H1 (cell line): ENCODE measurements around the gene SPRR2B. TPM values are rescaled to one million over a fixed set of nuclear protein-coding genes. Genes with fewer than 3 reads are reported as not detected.

Experiments used
- CTCF ChIA-PET: fragments of 300-600 bp; sonication (Branson Sonifier 250); formaldehyde crosslinking; loops from one replicate; lab custom pipeline; 2021; ENCODE audit not compliant: partially characterized antibody; lab: Charles Lee
- POLR2A ChIA-PET: fragments of 300-600 bp; sonication (Branson Sonifier 250); formaldehyde crosslinking; loops from one replicate; lab custom pipeline; 2021; ENCODE audit warnings: inconsistent platforms; ENCODE audit not compliant: partially characterized antibody; lab: Charles Lee
- DNase-seq, 2 experiments: peaks; one replicate each; pipeline versions ENCODE4 v3.0.0 to v3.0.0-alpha.2; 2010 to 2022; ENCODE audit warnings: low spot score in 2 of 2, low read depth in 1 of 2, mixed read lengths in 1 of 2
- FAIRE-seq: peaks from 2 replicates; lab custom pipeline; 2011; peaks lifted over from hg19 to GRCh38; lab: Jason Lieb, UNC
- H2AFZ ChIP-seq: 2 replicates; pipeline ENCODE4 v1.8.1; 2012; ENCODE audit warnings: low read length, inconsistent platforms
- H2AK5ac ChIP-seq: 2 replicates; pipeline ENCODE4 v1.6.1; 2013; ENCODE audit warnings: low read depth, low read length
- H2BK120ac ChIP-seq: replicated peaks from 2 replicates; pipeline ENCODE3; 2013; ENCODE audit warnings: low read depth, low read length, inconsistent platforms
- H2BK12ac ChIP-seq: 2 replicates; pipeline ENCODE4 v1.6.1; 2013; ENCODE audit warnings: low read depth, low read length
- H2BK15ac ChIP-seq: 2 replicates; pipeline ENCODE4 v1.6.1; 2013; ENCODE audit warnings: low read length
- H2BK20ac ChIP-seq: 2 replicates; pipeline ENCODE4 v1.6.1; 2013; ENCODE audit warnings: low read length
- H2BK5ac ChIP-seq: 2 replicates; pipeline ENCODE4 v1.6.1; 2013; ENCODE audit warnings: low read depth, low read length
- H3K14ac ChIP-seq: 2 replicates; pipeline ENCODE4 v1.6.1; 2013; ENCODE audit warnings: inconsistent platforms; ENCODE audit not compliant: insufficient read length
- H3K18ac ChIP-seq: 2 replicates; pipeline ENCODE4 v1.6.1; 2013; ENCODE audit warnings: low read length; ENCODE audit errors: extremely low read depth
- H3K23ac ChIP-seq: 2 replicates; pipeline ENCODE4 v1.6.1; 2013; ENCODE audit warnings: inconsistent platforms; ENCODE audit not compliant: insufficient read length
- H3K23me2 ChIP-seq: 2 replicates; pipeline ENCODE4 v1.6.1; 2013; ENCODE audit warnings: low read depth, low read length
- H3K27ac ChIP-seq: 2 replicates; pipeline ENCODE4 v1.6.1; 2011; ENCODE audit warnings: low read depth, low read length, inconsistent platforms
- H3K27me3 ChIP-seq, 4 experiments: replicated peaks in 1 of 4; 1 replicate in 1 of 4; 2 replicates in 3 of 4; pipeline versions ENCODE4 v1.6.1 to v1.8.1; 2011 to 2013; ENCODE audit warnings: low read length in 3 of 4, mild to moderate bottlenecking in 3 of 4, inconsistent platforms in 2 of 4, mixed read lengths in 2 of 4, moderate library complexity in 1 of 4; ENCODE audit not compliant: control insufficient read depth in 3 of 4, insufficient read depth in 3 of 4; ENCODE audit errors: extremely low read depth in 1 of 4
- H3K36me3 ChIP-seq, 4 experiments: 2 replicates each; pipeline versions ENCODE4 v1.6.1 to v1.8.1; 2011 to 2013; ENCODE audit warnings: mild to moderate bottlenecking in 4 of 4, low read length in 3 of 4, moderate library complexity in 2 of 4, control low read depth in 1 of 4, inconsistent platforms in 1 of 4; ENCODE audit not compliant: insufficient read depth in 4 of 4, control insufficient read depth in 2 of 4
- H3K4ac ChIP-seq: replicated peaks from 2 replicates; pipeline ENCODE3; 2013; ENCODE audit warnings: low read length, low read depth, mixed read lengths, inconsistent platforms; ENCODE audit not compliant: insufficient read length
- H3K4me1 ChIP-seq, 4 experiments: replicated peaks in 1 of 4; 1 replicate in 1 of 4; 2 replicates in 3 of 4; pipeline versions ENCODE4 v1.6.1 to v1.8.1; 2011 to 2013; ENCODE audit warnings: low read length in 3 of 4, inconsistent platforms in 2 of 4, mixed read lengths in 1 of 4; ENCODE audit not compliant: insufficient read depth in 4 of 4, control insufficient read depth in 3 of 4
- H3K4me2 ChIP-seq, 2 experiments: 2 replicates each; pipeline versions ENCODE4 v1.6.1 to v1.8.1; 2011 to 2013; ENCODE audit warnings: low read depth in 2 of 2, low read length in 2 of 2, control low read depth in 1 of 2, inconsistent platforms in 1 of 2, mild to moderate bottlenecking in 1 of 2; ENCODE audit not compliant: insufficient read depth in 1 of 2
- H3K4me3 ChIP-seq, 4 experiments: fragments of 200-600, 300-600 bp in 1 of 4; sonication (generic), shearing (Covaris generic), sonication (Bioruptor Twin) in 1 of 4; 2 replicates each; pipeline versions ENCODE4 v1.5.1 to v1.8.1; 2011 to 2016; ENCODE audit warnings: low read length in 4 of 4, low read depth in 3 of 4, control low read depth in 2 of 4, inconsistent platforms in 2 of 4, mild to moderate bottlenecking in 2 of 4, mixed read lengths in 1 of 4, moderate library complexity in 1 of 4; ENCODE audit not compliant: insufficient read depth in 2 of 4; ENCODE audit errors: extremely low read depth in 1 of 4
- H3K56ac ChIP-seq: replicated peaks from 2 replicates; pipeline ENCODE3; 2013; ENCODE audit warnings: low read depth, mild to moderate bottlenecking, mixed read lengths, low read length, inconsistent platforms; ENCODE audit not compliant: insufficient read length
- H3K79me1 ChIP-seq: 2 replicates; pipeline ENCODE4 v1.6.1; 2013; ENCODE audit warnings: low read depth, low read length, control low read depth
- H3K79me2 ChIP-seq, 2 experiments: 2 replicates each; pipeline versions ENCODE4 v1.6.1 to v1.8.1; 2012 to 2013; ENCODE audit warnings: low read length in 2 of 2, mild to moderate bottlenecking in 2 of 2, inconsistent platforms in 1 of 2; ENCODE audit not compliant: insufficient read depth in 2 of 2, control insufficient read depth in 1 of 2
- H3K9ac ChIP-seq, 4 experiments: replicated peaks in 1 of 4; 1 replicate in 1 of 4; 2 replicates in 3 of 4; pipeline versions ENCODE4 v1.6.1 to v1.8.1; 2011 to 2013; ENCODE audit warnings: low read depth in 3 of 4, low read length in 3 of 4, control low read depth in 2 of 4, mild to moderate bottlenecking in 2 of 4, moderate library complexity in 2 of 4, inconsistent platforms in 1 of 4; ENCODE audit errors: extremely low read depth in 1 of 4
- H3K9me3 ChIP-seq, 2 experiments: 2 replicates each; pipeline versions ENCODE4 v1.6.1 to v1.8.1; 2012 to 2013; ENCODE audit warnings: mild to moderate bottlenecking in 2 of 2, moderate library complexity in 2 of 2, control low read depth in 1 of 2, inconsistent platforms in 1 of 2, low read depth in 1 of 2, low read length in 1 of 2, mixed read lengths in 1 of 2; ENCODE audit not compliant: insufficient read depth in 2 of 2
- H4K20me1 ChIP-seq, 2 experiments: replicated peaks in 1 of 2; 2 replicates each; pipeline versions ENCODE3 to v1.8.1; 2011 to 2013; ENCODE audit warnings: inconsistent platforms in 2 of 2, low read length in 2 of 2, mild to moderate bottlenecking in 1 of 2; ENCODE audit not compliant: insufficient read depth in 2 of 2, control insufficient read depth in 1 of 2
- H4K5ac ChIP-seq: 2 replicates; pipeline ENCODE4 v1.6.1; 2013; ENCODE audit warnings: low read length, low read depth, mixed read lengths, inconsistent platforms; ENCODE audit not compliant: insufficient read length
- H4K8ac ChIP-seq: 2 replicates; pipeline ENCODE4 v1.8.0; 2013; ENCODE audit warnings: mild to moderate bottlenecking, moderate library complexity, low read length, inconsistent platforms; ENCODE audit not compliant: insufficient read depth; ENCODE audit errors: extremely low read depth
- H4K91ac ChIP-seq: replicated peaks from 2 replicates; pipeline ENCODE3; 2013; ENCODE audit warnings: low read length, mixed read lengths, inconsistent platforms; ENCODE audit not compliant: insufficient read length
- CEBPB ChIP-seq: IDR thresholded peaks from 2 replicates; pipeline ENCODE4 v1.6.1; 2012; ENCODE audit warnings: low read depth, low read length
- CREB1 ChIP-seq: IDR thresholded peaks from 2 replicates; pipeline ENCODE4 v1.6.1; 2012; ENCODE audit warnings: inconsistent platforms
- GTF2F1 ChIP-seq: IDR thresholded peaks from 2 replicates; pipeline ENCODE4 v1.6.1; 2012; ENCODE audit warnings: low read depth, low read length, improper control_type of control experiment, borderline replicate concordance
- MAFK ChIP-seq: IDR thresholded peaks from 2 replicates; pipeline ENCODE4 v1.6.1; 2012; ENCODE audit warnings: low read depth, mild to moderate bottlenecking, improper control_type of control experiment, low read length
- POLR2A ChIP-seq, 2 experiments: IDR thresholded peaks; 1 replicate in 1 of 2; 2 replicates in 1 of 2; pipeline ENCODE4 v1.6.1; 2011; ENCODE audit warnings: low read depth in 2 of 2, low read length in 2 of 2, mild to moderate bottlenecking in 2 of 2; ENCODE audit errors: control extremely low read depth in 1 of 2
- RAD21 ChIP-seq, 2 experiments: IDR thresholded peaks in 1 of 2; conservative IDR thresholded peaks in 1 of 2; 2 replicates each; pipeline ENCODE4 v1.6.1; 2011; ENCODE audit warnings: low read depth in 2 of 2, low read length in 2 of 2, improper control_type of control experiment in 1 of 2, inconsistent platforms in 1 of 2, mild to moderate bottlenecking in 1 of 2, moderate library complexity in 1 of 2
- RFX5 ChIP-seq: IDR thresholded peaks from 2 replicates; pipeline ENCODE4 v1.6.1; 2011; ENCODE audit warnings: low read depth, low read length, improper control_type of control experiment, borderline replicate concordance
- SP1 ChIP-seq: IDR thresholded peaks from 2 replicates; pipeline ENCODE4 v1.6.1; 2011; ENCODE audit warnings: low read depth, low read length
- SP4 ChIP-seq: IDR thresholded peaks from 2 replicates; pipeline ENCODE4 v1.6.1; 2012; ENCODE audit warnings: low read length, inconsistent platforms
- SRF ChIP-seq: IDR thresholded peaks from 2 replicates; pipeline ENCODE4 v1.6.1; 2011; ENCODE audit warnings: mild to moderate bottlenecking, low read depth, low read length, moderate library complexity
- TCF12 ChIP-seq: IDR thresholded peaks from 2 replicates; pipeline ENCODE4 v1.6.1; 2011; ENCODE audit warnings: low read depth, mild to moderate bottlenecking, low read length
- ZNF274 ChIP-seq: IDR thresholded peaks from 2 replicates; pipeline ENCODE4 v1.7.0; 2012; ENCODE audit warnings: low read length, borderline replicate concordance; ENCODE audit errors: extremely low read depth
- polyA plus RNA-seq, 7 experiments: library from polyadenylated mRNA; depleted of rRNA in 3 of 7; stranded (reverse) in 5 of 7; unstranded in 2 of 7; fragments of >200 nt in 5 of 7; fragments of 200-250 nt in 2 of 7; gene quantifications; 1 replicate in 5 of 7; 2 replicates in 1 of 7; 4 replicates in 1 of 7; pipeline versions ENCODE4 v1.2.1 to v1.2.3, GENCODE V29; 2011 to 2013; ENCODE audit warnings: missing spikeins in 2 of 7, mixed read lengths in 2 of 7
- total RNA-seq: library from RNA; stranded (reverse); fragmentation: NEBNext Ultra II Directional; extraction: Animal tissue kit (Norgen Biotek cat#: 25700); gene quantifications from 2 replicates; pipeline ENCODE4 v1.2.1, GENCODE V29; 2021
- TF ChIP-seq, protein P1 (sequence below): IDR thresholded peaks from 2 replicates; pipeline ENCODE4 v1.6.1; 2012; ENCODE audit warnings: low read length, inconsistent platforms

SPRR2B gene
- total and polyA plus RNA-seq, 2 of the 8 experiments (the other 6 are each of a cell fraction or from before 2014, with no cell fraction given), result not detected

- TF ChIP-seq SP4, result no peak
Measured at GRCh38 chr1:153032073-153032472, 39.3 kb downstream of the SPRR2B start (continued).

DNA sequence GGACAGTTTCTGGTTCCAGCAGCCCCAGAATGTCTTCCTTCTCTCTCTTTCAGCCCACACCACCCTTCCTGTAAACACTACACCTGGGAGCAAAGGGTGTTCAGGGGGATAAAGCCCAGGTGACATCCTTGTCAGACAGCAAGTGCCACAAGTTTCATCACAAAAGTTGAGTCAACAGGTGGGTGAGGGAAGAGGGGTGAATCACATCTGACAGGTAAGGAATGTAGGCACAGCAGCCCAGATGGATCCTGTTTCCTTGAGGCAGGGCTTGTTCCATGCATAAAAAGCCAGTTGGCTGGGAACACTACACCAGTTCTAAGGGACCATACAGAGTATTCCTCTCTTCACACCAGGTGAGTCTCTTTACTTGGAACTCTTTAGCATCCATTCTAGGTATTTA is 40.5 kb downstream of the SPRR2B start, which contains the start of gene SPRR1B:
TSS of gene SPRR1B (plus strand) at position 309 of the 400 bp plus-strand sequence. CDS start 1,143 bp downstream, outside the sequence.
- ChIA-PET POLR2A (no interaction called here), CTCF (interaction anchor here (0.9 kb wide), 1 partner anchor 162 kb away, joined by 4 read pairs; no protein-coding TSS in a partner anchor)
- H3K4me3 ChIP-seq, result no peak within 1 kb of the TSS
- no peak within 1 kb of the TSS for H2BK20ac ChIP-seq
- no peak within 1 kb of the TSS for H2BK12ac ChIP-seq
- no peak within 1 kb of the TSS for H3K18ac ChIP-seq
- no peaks in the 10 kb centered on the region for H4K20me1 ChIP-seq
- H3K9ac ChIP-seq, result no peak within 1 kb of the TSS
- no peak within 1 kb of the TSS for H4K5ac ChIP-seq
- FAIRE-seq (no peak), DNase-seq (no peak)
- no peak within 1 kb of the TSS for H2AK5ac ChIP-seq
- no peak within 1 kb of the TSS for H2AFZ ChIP-seq
- H3K23ac ChIP-seq, result no peak within 1 kb of the TSS
- no peak within 1 kb of the TSS for H2BK120ac ChIP-seq
- H3K23me2 ChIP-seq, result no peaks in the 10 kb centered on the region
- H4K91ac ChIP-seq, result no peak within 1 kb of the TSS
- no peak within 1 kb of the TSS for H3K56ac ChIP-seq
- no peak within 1 kb of the TSS for H3K14ac ChIP-seq
- H3K9me3 ChIP-seq, result no peaks in the 10 kb centered on the region
- no peak within 1 kb of the TSS for H2BK5ac ChIP-seq
- no peaks in the 10 kb centered on the region for H3K4me1 ChIP-seq
- H3K27ac ChIP-seq, result no peak within 1 kb of the TSS
- no peak within 1 kb of the TSS for H3K4me2 ChIP-seq
- no peaks in the 10 kb centered on the region for H3K36me3 ChIP-seq
- H3K79me1 ChIP-seq, result no peaks in the 10 kb centered on the region
- no peak within 1 kb of the TSS for H3K4ac ChIP-seq
- H3K27me3 ChIP-seq, result peaks cover 0 to 1% (median 0%) of the 10 kb centered on the region in 4 experiments; a peak in 1 of 7 replicates
- no peaks in the 10 kb centered on the region for H3K79me2 ChIP-seq
- H4K8ac ChIP-seq, result no peak within 1 kb of the TSS; the same call in 1 of the 2 replicates
- no peak within 1 kb of the TSS for H2BK15ac ChIP-seq
- TF ChIP-seq GTF2F1 (no peak), RAD21 (IDR thresholded peaks at IDR 0.05 in 1 of 2, conservative IDR thresholded peaks at IDR 0.05 in 1 of 2; ENCODE audit: low read depth in 2 of 2, low read length in 2 of 2) (no peak), TCF12 (no peak), RFX5 (no peak), SRF (no peak), POLR2A (IDR thresholded peaks at IDR 0.05; ENCODE audit: control extremely low read depth in 1 of 2, low read depth in 2 of 2, low read length in 2 of 2) (no peak), CREB1 (no peak), MAFK (no peak), SP1 (no peak), CEBPB (no peak), ZNF274 (no peak)
- TF ChIP-seq, protein P1, sequence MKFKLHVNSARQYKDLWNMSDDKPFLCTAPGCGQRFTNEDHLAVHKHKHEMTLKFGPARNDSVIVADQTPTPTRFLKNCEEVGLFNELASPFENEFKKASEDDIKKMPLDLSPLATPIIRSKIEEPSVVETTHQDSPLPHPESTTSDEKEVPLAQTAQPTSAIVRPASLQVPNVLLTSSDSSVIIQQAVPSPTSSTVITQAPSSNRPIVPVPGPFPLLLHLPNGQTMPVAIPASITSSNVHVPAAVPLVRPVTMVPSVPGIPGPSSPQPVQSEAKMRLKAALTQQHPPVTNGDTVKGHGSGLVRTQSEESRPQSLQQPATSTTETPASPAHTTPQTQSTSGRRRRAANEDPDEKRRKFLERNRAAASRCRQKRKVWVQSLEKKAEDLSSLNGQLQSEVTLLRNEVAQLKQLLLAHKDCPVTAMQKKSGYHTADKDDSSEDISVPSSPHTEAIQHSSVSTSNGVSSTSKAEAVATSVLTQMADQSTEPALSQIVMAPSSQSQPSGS, result no peak
